ENCODE results near the gene HNF4A.

HNF4A gene

DNA sequence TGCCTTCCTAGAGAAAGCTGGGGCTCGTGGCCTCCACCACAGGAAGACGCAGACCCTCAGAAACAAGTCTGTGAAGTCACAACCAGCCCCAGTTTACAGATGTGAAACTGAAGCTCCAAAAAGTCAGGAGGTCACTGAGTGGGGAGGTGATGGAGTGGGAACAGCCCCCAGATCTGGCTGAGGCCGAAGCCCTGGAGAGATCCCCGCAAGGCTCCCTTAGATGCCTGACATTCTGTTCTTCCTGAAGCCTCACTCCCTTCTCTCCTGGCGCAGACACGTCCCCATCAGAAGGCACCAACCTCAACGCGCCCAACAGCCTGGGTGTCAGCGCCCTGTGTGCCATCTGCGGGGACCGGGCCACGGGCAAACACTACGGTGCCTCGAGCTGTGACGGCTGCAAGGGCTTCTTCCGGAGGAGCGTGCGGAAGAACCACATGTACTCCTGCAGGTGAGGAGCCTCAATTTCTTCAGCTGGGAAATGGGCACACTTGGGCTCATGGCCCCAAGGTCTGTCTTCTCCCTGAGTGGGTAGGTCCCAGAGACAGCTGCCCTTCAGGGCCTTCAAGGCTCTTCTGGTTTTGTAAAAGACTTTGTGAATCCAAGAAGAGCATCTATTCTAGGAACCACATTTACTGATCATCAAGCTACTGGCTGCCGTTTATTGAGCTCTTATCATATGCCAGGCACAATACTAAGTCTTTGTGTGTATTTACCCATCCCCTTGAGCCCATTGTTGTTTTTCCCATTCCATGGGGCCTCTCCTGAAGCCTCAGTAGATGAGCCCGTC, 50.5 kb downstream of the HNF4A start:
- no peak for DNase-seq (ENCODE audit: low read depth in 2 of 3, low spot score in 2 of 3)

DNA sequence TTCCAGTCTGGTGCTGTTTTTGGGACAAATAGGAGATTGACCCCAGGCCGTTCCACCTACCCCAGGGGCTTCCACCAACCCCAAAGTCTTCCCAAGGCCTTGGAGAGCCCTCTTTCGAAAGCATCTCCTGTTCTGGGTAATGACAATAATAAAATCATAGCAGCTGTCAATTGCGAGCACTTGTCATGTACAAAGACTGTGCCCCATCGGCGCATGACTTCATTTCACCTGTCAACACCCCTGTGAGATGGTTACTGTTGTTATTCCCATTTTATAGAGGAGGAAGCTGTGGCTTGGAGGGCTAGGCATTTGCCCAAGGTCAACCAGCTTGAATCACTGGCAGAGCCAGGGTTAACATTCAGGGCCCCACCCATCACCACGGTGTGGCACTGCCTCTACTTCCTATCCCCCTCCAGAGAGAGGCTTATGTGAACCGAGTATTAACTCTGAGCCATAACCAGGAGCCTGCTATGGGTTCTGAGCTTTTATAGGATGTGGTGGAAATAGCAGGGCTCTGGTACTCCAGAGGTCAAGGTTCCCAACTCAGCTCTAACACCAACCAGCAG, 51.2 kb downstream of the HNF4A start:
- no peak for DNase-seq (ENCODE audit: low read depth in 2 of 3, low spot score in 2 of 3)

DNA sequence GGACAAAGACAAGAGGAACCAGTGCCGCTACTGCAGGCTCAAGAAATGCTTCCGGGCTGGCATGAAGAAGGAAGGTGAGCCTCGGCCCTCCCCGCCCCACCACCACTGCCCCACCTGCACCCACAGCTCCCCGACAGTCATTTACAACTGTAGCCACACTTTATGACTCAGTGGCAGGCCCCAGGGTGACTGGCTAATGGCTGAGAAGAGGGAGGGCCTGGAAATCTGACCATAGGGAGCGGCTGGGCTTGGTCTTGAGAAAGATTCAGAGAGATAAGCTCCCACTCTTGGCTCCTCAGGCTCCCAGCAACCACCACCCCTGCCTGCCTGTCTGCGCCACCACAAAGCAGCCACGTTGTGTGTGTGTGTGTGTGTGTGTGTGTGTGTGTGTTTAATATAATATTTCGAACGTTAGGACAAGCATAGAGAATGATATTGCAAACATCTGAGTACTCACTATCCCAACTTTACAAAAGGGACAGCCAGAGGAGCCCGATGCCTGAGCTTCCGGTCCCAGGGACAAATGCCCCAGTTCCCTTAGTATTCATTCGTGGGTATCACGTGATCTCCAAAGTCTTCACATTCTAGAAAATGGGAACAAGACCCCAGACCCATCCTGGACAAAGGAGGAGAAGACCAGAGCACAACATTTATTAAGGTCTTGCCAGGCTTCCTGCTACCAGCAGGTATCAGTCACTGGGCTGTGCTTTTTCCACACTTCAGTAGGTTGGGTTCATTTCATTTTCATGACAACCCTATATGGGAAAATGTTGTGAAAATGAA, 52.1 kb downstream of the HNF4A start:
- DNase-seq (ENCODE audit: low read depth in 2 of 3, low spot score in 2 of 3): no peak

DNA sequence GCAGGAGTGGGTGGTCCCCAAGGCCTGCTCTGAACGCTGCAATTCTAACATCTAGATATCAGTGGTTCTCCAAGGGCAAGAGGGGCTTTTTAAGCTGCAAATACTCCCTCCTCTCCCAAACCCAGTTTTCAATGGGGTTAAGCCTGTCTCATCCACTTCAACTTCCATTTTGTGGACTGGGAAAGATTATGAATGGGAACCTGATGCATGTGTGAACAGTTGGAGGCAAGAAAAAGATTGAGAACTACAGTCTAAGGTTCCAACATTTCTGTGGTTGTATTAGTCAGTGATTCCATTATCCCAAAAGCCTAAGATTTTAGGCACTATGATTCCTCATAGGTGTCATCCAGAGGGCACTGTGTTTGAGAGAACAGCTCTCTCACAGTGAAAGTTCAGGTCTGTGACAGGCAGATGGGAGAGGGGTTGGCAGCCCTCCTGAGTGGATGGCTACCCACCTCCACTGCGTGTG, 53.7 kb downstream of the HNF4A start:
- DNase-seq (ENCODE audit: low read depth in 2 of 3, low spot score in 2 of 3): no peak

- no peak for DNase-seq (ENCODE audit: low read depth in 2 of 3, low spot score in 2 of 3)
Measured at GRCh38 chr20:44410583-44411019, 55.1 kb downstream of the HNF4A start.

- DNase-seq (ENCODE audit: low read depth in 2 of 3, low spot score in 2 of 3): no peak
Measured at GRCh38 chr20:44411020-44411756, 55.7 kb downstream of the HNF4A start.

- no peak for DNase-seq (ENCODE audit: low read depth in 2 of 3, low spot score in 2 of 3)
Measured at GRCh38 chr20:44411757-44412401, 56.4 kb downstream of the HNF4A start.

DNA sequence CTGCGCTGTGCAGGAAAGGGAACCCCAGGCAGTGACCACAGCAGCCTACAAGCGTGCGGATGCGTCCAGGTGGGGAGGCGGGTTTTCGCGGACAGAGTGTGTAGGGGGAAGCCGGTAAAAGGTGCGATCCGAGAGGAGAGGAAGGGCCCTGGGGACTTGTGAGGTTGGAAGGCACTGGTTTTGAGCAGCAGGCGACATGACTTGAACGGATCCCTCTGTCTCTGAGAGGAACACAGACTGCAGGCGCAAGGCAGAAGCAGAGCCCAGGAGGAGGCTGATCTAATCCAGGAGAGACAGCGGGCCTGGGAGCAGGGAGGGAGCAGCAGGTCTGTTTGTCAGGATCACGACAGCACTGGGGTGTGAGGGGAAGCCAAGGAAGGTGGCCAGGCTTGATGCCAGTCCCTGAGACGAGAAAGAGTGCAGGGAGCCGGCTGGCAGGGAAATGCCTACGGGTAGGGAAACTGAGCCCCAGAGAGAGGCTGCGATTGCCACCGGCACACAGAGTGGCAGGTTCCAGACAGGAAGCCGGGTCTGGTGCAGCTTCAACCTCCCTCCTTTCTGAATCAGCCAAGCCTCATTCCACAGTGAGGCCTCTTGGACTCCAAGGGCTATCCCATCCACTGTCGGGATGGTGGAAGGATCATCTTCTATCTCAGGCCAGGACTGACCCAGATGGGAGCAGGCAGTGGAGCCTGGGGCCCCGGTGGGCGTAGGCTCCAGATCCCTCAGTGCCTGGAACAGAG, 57.1 kb downstream of the HNF4A start:
- DNase-seq (ENCODE audit: low read depth in 2 of 3, low spot score in 2 of 3): no peak

DNA sequence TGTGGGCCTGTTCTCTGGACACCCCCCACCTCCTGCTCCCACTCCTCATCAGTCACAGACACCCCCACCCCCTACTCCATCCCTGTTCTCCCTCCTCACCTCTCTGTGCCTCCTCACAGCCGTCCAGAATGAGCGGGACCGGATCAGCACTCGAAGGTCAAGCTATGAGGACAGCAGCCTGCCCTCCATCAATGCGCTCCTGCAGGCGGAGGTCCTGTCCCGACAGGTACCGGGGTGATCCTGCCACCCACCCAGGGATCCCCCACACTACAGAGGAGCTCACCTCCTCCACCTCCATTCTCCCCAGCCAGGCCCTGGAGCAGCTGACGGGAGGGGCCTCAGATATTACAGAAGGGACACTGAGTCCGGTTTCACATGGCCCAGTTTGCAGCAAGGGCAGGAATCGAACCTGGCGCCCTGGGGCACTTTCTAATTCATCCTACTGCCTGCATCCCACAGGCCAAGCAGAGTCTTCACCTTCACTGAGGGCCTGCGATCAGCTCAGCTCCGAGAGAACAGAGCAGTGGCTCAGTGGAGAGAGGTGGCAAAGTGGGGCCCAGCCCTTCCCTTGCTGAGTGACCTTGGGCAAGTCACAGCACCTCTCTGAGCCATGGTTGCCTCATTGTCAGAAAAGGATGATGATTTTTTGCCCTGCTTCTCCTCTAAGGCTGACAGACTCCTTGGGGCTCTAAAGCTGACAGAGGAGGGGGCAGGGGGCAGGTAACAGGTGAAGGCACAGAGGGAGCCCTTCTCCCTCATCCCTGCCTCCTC, 58.3 kb downstream of the HNF4A start:
- DNase-seq (ENCODE audit: low read depth in 2 of 3, low spot score in 2 of 3): no peak

DNA sequence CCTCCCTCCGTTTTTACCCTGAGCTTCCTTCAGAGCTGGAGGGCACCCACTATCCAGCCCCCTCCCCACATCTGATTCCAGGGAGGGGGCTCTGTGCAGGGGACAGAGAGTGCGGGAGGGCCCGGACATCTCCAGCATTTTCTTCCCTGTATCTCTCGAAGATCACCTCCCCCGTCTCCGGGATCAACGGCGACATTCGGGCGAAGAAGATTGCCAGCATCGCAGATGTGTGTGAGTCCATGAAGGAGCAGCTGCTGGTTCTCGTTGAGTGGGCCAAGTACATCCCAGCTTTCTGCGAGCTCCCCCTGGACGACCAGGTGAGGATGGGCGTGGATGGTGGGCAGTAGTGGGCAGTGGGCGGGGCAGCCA, 58.8 kb downstream of the HNF4A start:
- no peak for DNase-seq (ENCODE audit: low read depth in 2 of 3, low spot score in 2 of 3)

- DNase-seq (ENCODE audit: low read depth in 2 of 3, low spot score in 2 of 3): no peak
Measured at GRCh38 chr20:44414808-44415207, 59.3 kb downstream of the HNF4A start.

DNA sequence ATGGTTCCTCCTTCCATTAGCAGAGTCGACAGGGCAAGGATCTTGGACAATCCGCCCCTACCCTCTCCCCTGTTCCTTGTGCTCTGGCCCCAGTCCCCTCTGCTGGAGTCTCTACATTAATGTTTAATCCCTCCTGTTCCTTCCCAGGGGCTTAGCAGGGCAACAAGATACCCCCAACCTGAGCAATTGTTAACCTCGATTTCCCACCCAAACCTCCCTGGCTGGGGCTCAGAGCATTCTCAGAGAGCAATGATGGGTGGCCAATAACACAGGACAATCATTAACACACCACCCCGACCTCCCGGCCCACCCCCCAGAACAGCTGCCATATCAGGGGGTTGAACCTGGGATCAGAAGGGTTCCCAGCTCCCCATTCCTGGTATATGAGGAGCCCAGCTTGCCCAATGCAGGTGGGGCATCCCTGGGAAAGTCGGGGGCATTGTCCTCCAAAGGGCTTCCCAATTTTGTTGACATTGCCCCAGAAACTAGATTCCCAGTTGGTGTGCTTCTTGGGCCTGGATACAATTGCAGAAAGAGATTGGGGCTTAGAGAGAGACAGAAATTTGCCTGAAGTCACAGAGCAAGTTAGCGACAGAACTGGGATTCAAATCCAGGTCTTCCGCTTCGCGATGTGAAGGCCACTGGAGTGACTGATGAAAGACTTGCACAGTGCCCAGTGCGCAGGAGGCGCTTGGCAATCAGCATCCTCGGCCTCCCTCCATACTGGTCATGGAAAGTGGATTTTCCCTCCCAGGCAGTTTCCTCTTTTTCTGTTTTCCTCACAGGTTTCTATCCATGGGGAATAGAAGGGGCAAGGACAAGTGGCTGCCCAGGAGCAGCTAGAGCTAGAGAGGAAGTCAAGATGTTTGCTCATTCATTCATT, 60.6 kb downstream of the HNF4A start:
- DNase-seq (ENCODE audit: low read depth in 2 of 3, low spot score in 2 of 3): no peak

- no peak for DNase-seq (ENCODE audit: low read depth in 2 of 3, low spot score in 2 of 3)
Measured at GRCh38 chr20:44418069-44418905, 62.8 kb downstream of the HNF4A start.

DNA sequence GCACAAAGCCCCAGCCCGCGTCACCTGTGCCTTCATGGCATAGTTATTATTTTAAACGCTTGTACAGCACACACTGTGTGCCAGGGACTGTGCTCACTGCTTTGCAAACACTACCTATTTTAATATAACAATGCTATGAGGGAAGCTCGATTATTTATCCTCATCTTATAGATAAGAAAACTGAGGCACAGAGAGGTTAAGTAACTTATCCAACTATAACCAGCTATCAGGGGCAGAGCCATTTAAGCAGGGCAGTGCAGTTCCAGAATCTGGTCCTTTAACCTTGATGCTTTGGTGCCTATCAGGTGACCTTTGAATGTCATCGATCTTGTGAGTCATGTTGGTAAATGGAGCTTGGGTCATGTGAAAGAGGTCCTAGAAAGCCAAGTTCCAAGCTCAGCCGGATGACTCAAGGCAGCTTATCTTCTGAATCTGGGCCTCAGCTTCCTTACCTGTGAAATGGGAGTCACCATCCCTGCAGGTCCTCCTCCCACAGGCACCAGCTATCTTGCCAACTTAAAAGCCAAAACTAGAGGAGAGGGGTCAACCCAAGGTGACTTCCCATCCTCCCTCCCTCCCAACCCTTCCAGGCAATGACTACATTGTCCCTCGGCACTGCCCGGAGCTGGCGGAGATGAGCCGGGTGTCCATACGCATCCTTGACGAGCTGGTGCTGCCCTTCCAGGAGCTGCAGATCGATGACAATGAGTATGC, 63.8 kb downstream of the HNF4A start:
- no peak for DNase-seq (ENCODE audit: low read depth in 2 of 3, low spot score in 2 of 3)

DNA sequence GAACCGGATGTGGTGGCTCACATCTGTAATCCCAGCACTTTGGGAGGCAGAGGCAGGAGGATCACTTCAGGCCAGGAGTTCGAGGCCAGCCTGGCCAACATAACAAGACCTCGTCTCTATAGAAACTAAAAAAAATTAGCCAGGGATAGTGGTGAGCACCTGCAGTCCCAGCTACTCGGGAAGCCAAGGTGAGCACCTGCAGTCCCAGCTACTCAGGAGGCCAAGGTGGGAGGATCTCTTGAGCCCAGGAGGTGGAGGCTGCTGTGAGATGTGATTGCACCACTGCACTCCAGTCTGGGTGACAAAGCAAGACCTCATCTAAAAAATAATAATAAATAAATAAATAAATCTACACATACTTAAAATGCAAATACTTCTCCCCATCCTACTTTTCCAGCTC, 65.0 kb downstream of the HNF4A start:
- DNase-seq (ENCODE audit: low read depth in 2 of 3, low spot score in 2 of 3): no peak

- DNase-seq (ENCODE audit: low read depth in 2 of 3, low spot score in 2 of 3): no peak
Measured at GRCh38 chr20:44422083-44422482, 66.6 kb downstream of the HNF4A start.

GRCh38 chr20:44423480-44423879, 68.0 kb downstream of the HNF4A start:
- DNase-seq (ENCODE audit: low read depth in 2 of 3, low spot score in 2 of 3): no peak

All from activated CD8-positive, alpha-beta memory T cell treated with anti-CD3 and anti-CD28 coated beads for 48 hours (primary cell).